ENCODE measurements around the gene TMEM135.
"Not testable (repeated sequence)": the region's sequence is repeated elsewhere in the genome, so short reads cannot be mapped to it uniquely, and the experiment has no call there.

Gene TMEM135

DNA sequence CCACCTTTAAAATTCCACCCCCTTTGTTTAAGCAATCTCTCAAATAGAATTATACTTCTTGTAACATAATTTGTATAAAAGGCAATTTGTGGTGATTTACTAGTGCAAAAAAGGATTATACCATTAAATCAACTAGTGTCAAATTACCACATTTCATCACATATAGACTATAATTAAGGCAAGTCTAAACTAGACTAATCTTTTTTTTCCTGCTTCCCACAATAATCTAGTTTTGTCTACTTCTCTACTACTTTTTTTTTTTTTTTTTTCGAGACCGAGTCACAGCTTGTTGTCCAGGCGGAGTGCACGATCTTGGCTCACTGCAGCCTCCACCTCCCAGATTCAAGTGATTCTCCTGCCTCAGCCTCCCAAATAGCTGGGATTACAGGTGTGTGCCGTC lies 46.4 kb upstream of the TMEM135 start:
- no peaks in the 10 kb centered on the region for H3K79me2 ChIP-seq (ENCODE audit: insufficient read depth, low read depth)
- H3K4me1 ChIP-seq (ENCODE audit: low read depth, poor library complexity, severe bottlenecking): no peaks in the 10 kb centered on the region
- H3K4me3 ChIP-seq (IDR thresholded peaks at IDR 0.05; ENCODE audit: insufficient read depth, low read depth, low read length): no peak overlapping the region
- no peak overlapping the region for H3K9ac ChIP-seq
- TF ChIP-seq, protein P1, sequence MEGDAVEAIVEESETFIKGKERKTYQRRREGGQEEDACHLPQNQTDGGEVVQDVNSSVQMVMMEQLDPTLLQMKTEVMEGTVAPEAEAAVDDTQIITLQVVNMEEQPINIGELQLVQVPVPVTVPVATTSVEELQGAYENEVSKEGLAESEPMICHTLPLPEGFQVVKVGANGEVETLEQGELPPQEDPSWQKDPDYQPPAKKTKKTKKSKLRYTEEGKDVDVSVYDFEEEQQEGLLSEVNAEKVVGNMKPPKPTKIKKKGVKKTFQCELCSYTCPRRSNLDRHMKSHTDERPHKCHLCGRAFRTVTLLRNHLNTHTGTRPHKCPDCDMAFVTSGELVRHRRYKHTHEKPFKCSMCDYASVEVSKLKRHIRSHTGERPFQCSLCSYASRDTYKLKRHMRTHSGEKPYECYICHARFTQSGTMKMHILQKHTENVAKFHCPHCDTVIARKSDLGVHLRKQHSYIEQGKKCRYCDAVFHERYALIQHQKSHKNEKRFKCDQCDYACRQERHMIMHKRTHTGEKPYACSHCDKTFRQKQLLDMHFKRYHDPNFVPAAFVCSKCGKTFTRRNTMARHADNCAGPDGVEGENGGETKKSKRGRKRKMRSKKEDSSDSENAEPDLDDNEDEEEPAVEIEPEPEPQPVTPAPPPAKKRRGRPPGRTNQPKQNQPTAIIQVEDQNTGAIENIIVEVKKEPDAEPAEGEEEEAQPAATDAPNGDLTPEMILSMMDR (conservative IDR thresholded peaks at IDR 0.05; ENCODE audit: low read depth, low read length): no peak
- H3K27ac ChIP-seq: no peak overlapping the region
- H3K4me2 ChIP-seq: no peak overlapping the region
- H4K20me1 ChIP-seq (ENCODE audit: insufficient read depth): no peaks in the 10 kb centered on the region
- no peaks in the 10 kb centered on the region for H3K36me3 ChIP-seq (ENCODE audit: insufficient read depth)
- no peaks in the 10 kb centered on the region for H3K27me3 ChIP-seq (ENCODE audit: insufficient read depth, low read depth)
- H2AFZ ChIP-seq (ENCODE audit: low read depth): no peak overlapping the region

DNA sequence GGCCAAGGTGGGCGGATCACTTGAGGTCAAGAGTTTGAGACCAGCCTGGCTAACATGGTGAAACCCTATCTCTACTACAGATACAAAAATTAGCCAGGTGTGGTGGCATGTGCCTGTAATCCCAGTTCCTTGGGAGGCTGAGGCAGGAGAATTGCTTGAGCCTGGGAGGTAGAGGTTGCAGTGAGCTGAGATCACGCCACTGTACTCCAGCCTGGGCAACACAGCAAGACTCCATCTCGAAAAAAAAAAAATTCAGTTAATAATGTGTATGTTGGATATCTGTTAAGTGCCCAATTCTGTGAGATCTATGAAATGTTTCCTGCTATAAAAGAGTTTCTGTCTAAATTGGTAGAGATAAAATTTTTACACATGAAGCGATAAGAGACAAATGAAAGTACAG lies 45.4 kb upstream of the TMEM135 start:
- not testable (repeated sequence) for H3K79me2 ChIP-seq (ENCODE audit: insufficient read depth, low read depth); H3K4me1 ChIP-seq (ENCODE audit: low read depth, poor library complexity, severe bottlenecking); H3K27me3 ChIP-seq (ENCODE audit: insufficient read depth, low read depth); H3K27ac ChIP-seq; H4K20me1 ChIP-seq (ENCODE audit: insufficient read depth); H3K4me3 ChIP-seq (IDR thresholded peaks at IDR 0.05; ENCODE audit: insufficient read depth, low read depth, low read length); H3K4me2 ChIP-seq; H3K9ac ChIP-seq; H3K36me3 ChIP-seq (ENCODE audit: insufficient read depth); H2AFZ ChIP-seq (ENCODE audit: low read depth)

DNA sequence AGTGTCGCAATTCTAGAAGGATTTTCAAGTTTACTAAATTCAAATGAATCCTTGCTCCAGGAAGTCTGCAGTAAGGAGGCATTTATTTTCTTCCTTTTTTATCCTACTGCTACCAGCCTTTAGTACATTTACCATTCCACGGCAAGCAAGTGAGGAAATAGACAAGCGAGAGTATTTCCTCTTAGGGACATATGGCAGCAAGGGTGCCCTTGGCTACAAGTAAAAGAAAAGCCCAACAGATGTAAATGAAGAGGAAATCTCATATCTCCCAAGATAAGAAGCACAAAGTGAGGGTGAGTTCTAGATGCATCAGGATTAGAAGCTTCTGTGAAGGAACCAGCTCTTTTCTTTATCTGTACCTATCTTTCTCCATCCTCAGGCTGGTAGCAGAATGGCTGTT lies 44.7 kb upstream of the TMEM135 start:
- Histone ChIP-seq H3K4me1 (ENCODE audit: low read depth, poor library complexity, severe bottlenecking) (no peaks in the 10 kb centered on the region), H3K79me2 (ENCODE audit: insufficient read depth, low read depth) (no peaks in the 10 kb centered on the region)
- TF ChIP-seq, protein P1 (conservative IDR thresholded peaks at IDR 0.05; ENCODE audit: low read depth, low read length): no peak

DNA sequence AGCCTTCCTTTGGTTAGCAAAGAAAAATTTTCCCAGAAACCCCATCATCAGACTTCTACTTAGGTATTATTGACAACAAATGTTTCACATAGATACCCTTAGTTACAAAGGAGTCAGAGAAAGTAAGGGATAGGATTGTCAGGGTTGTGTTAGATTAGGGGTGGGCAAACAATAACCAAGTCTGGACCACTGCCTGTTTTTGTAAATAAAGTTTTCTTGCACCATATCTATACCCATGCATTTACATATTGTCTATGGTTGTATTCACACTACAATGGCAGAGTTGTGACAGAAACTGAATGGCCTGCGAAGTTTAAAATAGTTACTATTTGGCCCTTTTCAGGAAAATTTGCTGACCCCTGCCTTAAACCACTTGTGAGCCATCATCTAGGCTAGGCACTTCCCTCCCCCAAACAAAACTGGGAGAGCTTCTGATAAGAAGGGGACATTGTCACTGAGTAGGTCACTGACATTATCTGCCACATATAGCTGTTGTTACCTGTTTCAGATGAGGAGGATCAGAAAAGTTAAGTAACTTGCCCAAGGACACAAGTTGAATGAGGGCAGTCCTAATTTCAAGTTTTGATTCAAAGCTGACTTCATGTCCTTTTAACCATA lies 40.7 kb upstream of the TMEM135 start:
- H3K79me2 ChIP-seq (ENCODE audit: insufficient read depth, low read depth): no peaks in the 10 kb centered on the region
- H3K9ac ChIP-seq: no peak overlapping the region
- H3K27ac ChIP-seq: no peak overlapping the region
- no peak overlapping the region for H2AFZ ChIP-seq (ENCODE audit: low read depth)
- no peaks in the 10 kb centered on the region for H4K20me1 ChIP-seq (ENCODE audit: insufficient read depth)
- H3K4me3 ChIP-seq (IDR thresholded peaks at IDR 0.05; ENCODE audit: insufficient read depth, low read depth, low read length): no peak overlapping the region
- H3K4me1 ChIP-seq (ENCODE audit: low read depth, poor library complexity, severe bottlenecking): no peaks in the 10 kb centered on the region
- no peaks in the 10 kb centered on the region for H3K36me3 ChIP-seq (ENCODE audit: insufficient read depth)
- TF ChIP-seq, protein P1 (conservative IDR thresholded peaks at IDR 0.05; ENCODE audit: low read depth, low read length): no peak
- no peak overlapping the region for H3K4me2 ChIP-seq
- H3K27me3 ChIP-seq (ENCODE audit: insufficient read depth, low read depth): no peaks in the 10 kb centered on the region

More for the DNA sequence above, 44.7 kb upstream of the TMEM135 start:
- no peaks in the 10 kb centered on the region for H3K27me3 ChIP-seq (ENCODE audit: insufficient read depth, low read depth)
- H3K4me2 ChIP-seq: no peak overlapping the region
- H3K9ac ChIP-seq: no peak overlapping the region
- H3K4me3 ChIP-seq (IDR thresholded peaks at IDR 0.05; ENCODE audit: insufficient read depth, low read depth, low read length): no peak overlapping the region
- H4K20me1 ChIP-seq (ENCODE audit: insufficient read depth): no peaks in the 10 kb centered on the region
- H3K27ac ChIP-seq: no peak overlapping the region
- H2AFZ ChIP-seq (ENCODE audit: low read depth): no peak overlapping the region
- H3K36me3 ChIP-seq (ENCODE audit: insufficient read depth): no peaks in the 10 kb centered on the region

DNA sequence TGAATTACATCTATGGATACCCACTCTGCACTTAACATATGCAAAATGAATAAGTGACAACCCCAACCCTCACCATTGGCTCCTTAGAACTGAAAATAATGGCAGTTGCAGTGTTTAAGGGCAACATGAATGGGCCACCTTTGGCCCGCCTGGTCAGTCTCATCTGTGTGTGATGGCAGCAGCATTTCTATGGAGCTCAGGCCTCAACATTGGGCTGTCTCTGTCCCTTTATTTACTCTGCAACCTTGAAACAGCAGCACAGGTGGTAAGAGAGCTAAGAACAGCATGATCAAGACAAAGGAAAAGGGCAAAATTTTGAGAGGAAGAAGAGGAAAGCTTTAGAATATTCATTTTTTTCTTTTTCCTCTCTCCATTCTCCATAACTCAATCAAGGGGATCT lies 38.3 kb upstream of the TMEM135 start:
- Histone ChIP-seq H3K27me3 (ENCODE audit: insufficient read depth, low read depth) (no peaks in the 10 kb centered on the region), H3K9ac (no peak overlapping the region), H3K79me2 (ENCODE audit: insufficient read depth, low read depth) (no peaks in the 10 kb centered on the region), H3K4me3 (IDR thresholded peaks at IDR 0.05; ENCODE audit: insufficient read depth, low read depth, low read length) (no peak overlapping the region), H3K4me2 (no peak overlapping the region), H3K4me1 (ENCODE audit: low read depth, poor library complexity, severe bottlenecking) (no peaks in the 10 kb centered on the region), H3K27ac (no peak overlapping the region), H2AFZ (ENCODE audit: low read depth) (no peak overlapping the region), H3K36me3 (ENCODE audit: insufficient read depth) (no peaks in the 10 kb centered on the region), H4K20me1 (ENCODE audit: insufficient read depth) (no peaks in the 10 kb centered on the region)
- TF ChIP-seq, protein P1 (conservative IDR thresholded peaks at IDR 0.05; ENCODE audit: low read depth, low read length): no peak

Data from KMS-11 (cell line).